Caki2 (cell line): ENCODE results near the gene PRM1. TPM values are rescaled to one million over a fixed set of nuclear protein-coding genes. Genes with fewer than 3 reads are reported as not detected.

ENCODE experiments used
- DNase-seq: peaks from one replicate; pipeline ENCODE4 v3.0.0-alpha.2; 2015; ENCODE audit warnings: low read depth
- in situ Hi-C: cut with HindIII; loops from 2 replicates; pipeline ENCODE4 v1.10.0; 2016; ENCODE audit warnings: low sequenced_read_pairs, low pct_unique_long_range_greater_than_20kb, mixed read lengths
- total RNA-seq: library from RNA; depleted of rRNA; stranded (reverse); fragments of >200 nt; shearing (Covaris generic); gene quantifications from 2 replicates; pipeline ENCODE4 v1.2.3, GENCODE V29; 2014; ENCODE audit warnings: low replicate concordance; rRNA removed

PRM1 gene
- total RNA-seq: not detected in 2 replicates

GRCh38 chr16:11280616-11281522, at the start of gene PRM1:
TSS of gene PRM1 (minus strand) at chr16:11281330. CDS start at chr16:11281238, 92 bp downstream.
- DNase-seq: no peak
- in situ Hi-C loops: no loop called here

GRCh38 chr16:11330526-11331237, 49.6 kb upstream of the PRM1 start:
- in situ Hi-C loops: no loop called here

GRCh38 chr16:11329891-11330290, 48.8 kb upstream of the PRM1 start:
- in situ Hi-C loops: no loop called here
- no peak for DNase-seq

More at GRCh38 chr16:11330526-11331237, 49.6 kb upstream of the PRM1 start:
- no peak for DNase-seq

- in situ Hi-C loops: no loop called here
Measured at GRCh38 chr16:11329071-11329491, 48.0 kb upstream of the PRM1 start.

GRCh38 chr16:11328172-11329070, 47.3 kb upstream of the PRM1 start:
- DNase-seq: peak; percentile 82
- in situ Hi-C loops: no loop called here

More at GRCh38 chr16:11329071-11329491, 48.0 kb upstream of the PRM1 start:
- DNase-seq: peak; percentile 50

- no peak for DNase-seq
- in situ Hi-C loops: no loop called here
Measured at GRCh38 chr16:11327277-11328171, 46.4 kb upstream of the PRM1 start.

- DNase-seq: no peak
- in situ Hi-C loops: no loop called here
Measured at GRCh38 chr16:11326737-11327276, 45.7 kb upstream of the PRM1 start.

GRCh38 chr16:11326084-11326736, 45.1 kb upstream of the PRM1 start:
- in situ Hi-C loops: no loop called here
- no peak for DNase-seq

- in situ Hi-C loops: no loop called here
- DNase-seq: no peak
Measured at GRCh38 chr16:11325404-11326083, 44.4 kb upstream of the PRM1 start.

GRCh38 chr16:11323551-11324336, 42.6 kb upstream of the PRM1 start:
- DNase-seq: no peak
- in situ Hi-C loops: no loop called here

- DNase-seq: no peak
- in situ Hi-C loops: no loop called here
Measured at GRCh38 chr16:11322823-11323222, 41.7 kb upstream of the PRM1 start.

GRCh38 chr16:11321662-11322061, 40.5 kb upstream of the PRM1 start:
- in situ Hi-C loops: no loop called here
- no peak for DNase-seq

- peak; percentile 36 for DNase-seq
- in situ Hi-C loops: no loop called here
Measured at GRCh38 chr16:11320170-11320569, 39.0 kb upstream of the PRM1 start.

- no peak for DNase-seq
- in situ Hi-C loops: no loop called here
Measured at GRCh38 chr16:11319529-11320146, 38.5 kb upstream of the PRM1 start.

- DNase-seq: no peak
- in situ Hi-C loops: no loop called here
Measured at GRCh38 chr16:11318817-11319216, 37.7 kb upstream of the PRM1 start.
